GM06990 (cell line): ENCODE results near the gene STXBP6.

ENCODE experiments used
- DNase-seq: peaks from one replicate; pipeline ENCODE4 v3.0.0-alpha.2; 2011; ENCODE audit not compliant: insufficient read length; ENCODE audit errors: extremely low read depth
- H3K27me3 ChIP-seq: replicated peaks from 2 replicates; pipeline ENCODE4 v1.6.0; 2011; ENCODE audit warnings: low read length; ENCODE audit not compliant: control insufficient read depth, insufficient read depth
- H3K36me3 ChIP-seq: 2 replicates; pipeline ENCODE4 v1.5.1; 2011; ENCODE audit warnings: low read length; ENCODE audit not compliant: control insufficient read depth, insufficient read depth
- H3K4me3 ChIP-seq: replicated peaks from 2 replicates; pipeline ENCODE4 v1.5.1; 2011; ENCODE audit warnings: low read depth, mild to moderate bottlenecking, control low read depth, low read length
- CTCF ChIP-seq: IDR thresholded peaks from 2 replicates; pipeline ENCODE4 v1.5.1; 2011; ENCODE audit warnings: low read length, control low read depth, mild to moderate bottlenecking, inconsistent platforms; ENCODE audit not compliant: insufficient read depth, poor library complexity, severe bottlenecking

STXBP6 gene

DNA sequence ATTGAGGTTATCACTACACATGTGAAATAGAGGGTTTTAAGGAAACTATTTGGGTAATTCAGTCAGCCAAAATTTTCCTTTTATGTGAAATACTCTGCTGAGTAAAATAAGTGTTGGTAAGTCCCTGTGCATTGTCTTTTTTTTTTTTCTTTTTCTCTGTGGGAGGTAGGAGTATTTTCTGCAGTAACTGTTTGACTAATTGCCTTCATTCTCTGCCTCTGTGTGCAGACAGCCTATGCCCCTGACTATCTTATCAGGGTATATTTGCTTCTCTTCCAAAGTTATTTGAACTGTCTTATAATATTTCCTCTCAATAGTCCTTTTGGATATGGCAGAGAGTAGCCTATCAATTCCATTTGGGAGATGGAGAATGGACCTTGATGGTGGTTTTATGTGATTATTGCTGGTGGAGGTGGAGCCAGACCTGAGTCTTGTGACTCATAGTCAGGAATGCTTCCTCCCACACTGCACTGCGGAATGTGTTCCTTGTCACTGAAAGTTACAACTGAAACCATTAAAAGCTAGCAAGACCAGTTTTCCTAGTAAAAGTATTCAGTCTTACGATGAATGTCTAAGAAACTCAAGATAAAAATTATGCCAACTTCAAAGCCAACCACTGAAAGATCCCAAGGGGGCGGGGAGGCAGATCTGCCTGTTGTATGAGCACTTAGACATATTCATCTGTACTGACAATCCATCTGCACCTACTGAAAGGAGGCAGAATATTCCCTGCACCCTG is 40.9 kb upstream of the STXBP6 start:
- no peak for TF ChIP-seq CTCF
- DNase-seq, result no peak
- no peak overlapping the region for H3K4me3 ChIP-seq
- no peaks in the 10 kb centered on the region for H3K36me3 ChIP-seq
- H3K27me3 ChIP-seq, result no peaks in the 10 kb centered on the region

DNA sequence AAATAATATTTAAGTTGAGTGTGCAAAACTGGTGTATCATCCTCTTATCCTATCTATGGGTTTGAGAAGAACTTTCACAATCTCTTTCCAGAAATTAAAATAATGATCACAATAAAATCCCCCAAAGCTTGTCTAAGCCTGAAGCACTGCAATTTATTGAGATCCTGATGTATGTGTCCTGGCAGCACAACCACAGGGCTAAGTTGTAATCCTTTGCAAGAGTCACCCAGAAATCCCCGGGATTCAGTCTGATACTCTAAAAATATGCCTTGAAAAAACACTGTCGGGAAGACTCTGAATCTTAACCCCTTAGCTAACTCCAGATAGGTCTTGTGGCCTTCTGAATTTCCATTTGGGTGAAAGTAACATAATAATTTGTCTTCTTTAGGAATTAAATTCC is 40.3 kb upstream of the STXBP6 start:
- no peak for TF ChIP-seq CTCF
- Histone ChIP-seq H3K4me3 (no peak overlapping the region), H3K27me3 (no peaks in the 10 kb centered on the region), H3K36me3 (no peaks in the 10 kb centered on the region)
- no peak for DNase-seq

GRCh38 chr14:25089496-25089895 is 39.5 kb upstream of the STXBP6 start:
- no peak for DNase-seq
- Histone ChIP-seq H3K4me3 (no peak overlapping the region), H3K27me3 (no peaks in the 10 kb centered on the region), H3K36me3 (no peaks in the 10 kb centered on the region)
- TF ChIP-seq CTCF, result no peak

GRCh38 chr14:25086821-25087396 is 37.0 kb upstream of the STXBP6 start:
- no peak for DNase-seq

DNA sequence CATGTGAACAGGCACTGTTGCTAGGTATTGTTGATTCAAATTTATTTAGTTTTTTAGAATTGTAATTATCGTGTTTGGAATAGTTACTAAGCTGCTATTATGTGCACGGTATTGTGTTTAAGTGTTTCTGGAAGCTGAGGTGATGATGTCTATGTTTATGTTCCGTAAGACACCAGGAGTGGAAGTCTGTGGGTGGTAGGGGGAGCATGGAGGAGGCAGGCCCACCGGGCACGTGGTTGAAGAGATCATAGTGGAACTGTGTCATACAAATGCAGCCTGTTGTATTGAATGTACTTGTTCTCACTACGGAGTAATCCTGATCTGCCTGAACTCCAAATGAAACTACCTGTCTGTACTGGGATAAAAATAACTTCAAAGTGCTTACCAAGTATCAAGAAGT is 36.1 kb upstream of the STXBP6 start:
- no peak for TF ChIP-seq CTCF
- Histone ChIP-seq H3K4me3 (no peak overlapping the region), H3K27me3 (no peaks in the 10 kb centered on the region), H3K36me3 (no peaks in the 10 kb centered on the region)
- DNase-seq, result no peak

More at GRCh38 chr14:25086821-25087396, 37.0 kb upstream of the STXBP6 start:
- Histone ChIP-seq H3K4me3 (no peak overlapping the region), H3K27me3 (no peaks in the 10 kb centered on the region), H3K36me3 (no peaks in the 10 kb centered on the region)
- no peak for TF ChIP-seq CTCF
